ENCODE data around the gene NINJ1. TPM values are rescaled to one million over a fixed set of nuclear protein-coding genes. Genes with fewer than 3 reads are reported as not detected.

Gene NINJ1
- total and polyA plus RNA-seq, 12 donors, result 35.5 to 77.1 (median 41.3) TPM

DNA sequence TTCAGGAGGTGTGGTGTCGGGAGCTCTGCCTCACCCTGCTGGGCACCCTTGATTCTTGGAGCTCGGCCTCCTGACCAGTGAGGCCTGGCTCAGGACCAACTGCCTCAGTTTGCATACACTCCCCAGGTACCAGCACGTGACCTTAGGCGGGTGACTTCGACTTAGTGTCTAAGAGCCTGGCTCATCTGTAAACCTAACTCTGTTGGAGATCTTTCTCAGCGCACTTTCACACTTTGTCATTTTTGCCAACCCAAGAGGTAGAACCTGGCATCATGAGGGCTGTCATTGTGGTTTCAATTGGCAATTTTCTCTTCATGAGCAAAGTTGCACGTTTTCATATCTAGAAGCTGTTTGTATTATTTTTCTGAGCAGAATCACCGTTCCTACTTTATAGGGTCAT is 36.5 kb upstream of the NINJ1 start:
- ATAC-seq (no peak), DNase-seq (no peak)
- H3K4me3 ChIP-seq, result no peak overlapping the region
- no peaks in the 10 kb centered on the region for H3K36me3 ChIP-seq
- H3K4me1 ChIP-seq, result peaks cover 0 to 24% (median 9%) of the 10 kb centered on the region in 9 donors
- intact Hi-C loops (cut with DNase I), result no loop called here
- H3K9me3 ChIP-seq, result no peaks in the 10 kb centered on the region
- WGBS, 2 donors, result 92 to 93% methylated on average over 8 of the region's 8 CpGs
- H3K27ac ChIP-seq, result no peak overlapping the region
- H3K27me3 ChIP-seq, result no peaks in the 10 kb centered on the region
- TF ChIP-seq, protein P1, sequence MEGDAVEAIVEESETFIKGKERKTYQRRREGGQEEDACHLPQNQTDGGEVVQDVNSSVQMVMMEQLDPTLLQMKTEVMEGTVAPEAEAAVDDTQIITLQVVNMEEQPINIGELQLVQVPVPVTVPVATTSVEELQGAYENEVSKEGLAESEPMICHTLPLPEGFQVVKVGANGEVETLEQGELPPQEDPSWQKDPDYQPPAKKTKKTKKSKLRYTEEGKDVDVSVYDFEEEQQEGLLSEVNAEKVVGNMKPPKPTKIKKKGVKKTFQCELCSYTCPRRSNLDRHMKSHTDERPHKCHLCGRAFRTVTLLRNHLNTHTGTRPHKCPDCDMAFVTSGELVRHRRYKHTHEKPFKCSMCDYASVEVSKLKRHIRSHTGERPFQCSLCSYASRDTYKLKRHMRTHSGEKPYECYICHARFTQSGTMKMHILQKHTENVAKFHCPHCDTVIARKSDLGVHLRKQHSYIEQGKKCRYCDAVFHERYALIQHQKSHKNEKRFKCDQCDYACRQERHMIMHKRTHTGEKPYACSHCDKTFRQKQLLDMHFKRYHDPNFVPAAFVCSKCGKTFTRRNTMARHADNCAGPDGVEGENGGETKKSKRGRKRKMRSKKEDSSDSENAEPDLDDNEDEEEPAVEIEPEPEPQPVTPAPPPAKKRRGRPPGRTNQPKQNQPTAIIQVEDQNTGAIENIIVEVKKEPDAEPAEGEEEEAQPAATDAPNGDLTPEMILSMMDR (IDR thresholded peaks at IDR 0.05), result no peak

GRCh38 chr9:93169444-93169843 is 35.4 kb upstream of the NINJ1 start:
- Histone ChIP-seq H3K4me1 (peaks cover 0 to 24% (median 9%) of the 10 kb centered on the region in 9 donors), H3K4me3 (no peak overlapping the region), H3K27ac (no peak overlapping the region), H3K9me3 (no peaks in the 10 kb centered on the region), H3K27me3 (no peaks in the 10 kb centered on the region), H3K36me3 (no peaks in the 10 kb centered on the region)
- intact Hi-C loops (cut with DNase I), result loop anchor here in 1 of 10 donors (10.0 kb wide), 1 partner anchor 795 kb away; no protein-coding TSS in a partner anchor
- no peak for ATAC-seq
- TF ChIP-seq, protein P1 (IDR thresholded peaks at IDR 0.05), result no peak
- no peak for DNase-seq
- 96 to 100% methylated on average over 1 of the region's 1 CpG for WGBS, 2 donors

DNA sequence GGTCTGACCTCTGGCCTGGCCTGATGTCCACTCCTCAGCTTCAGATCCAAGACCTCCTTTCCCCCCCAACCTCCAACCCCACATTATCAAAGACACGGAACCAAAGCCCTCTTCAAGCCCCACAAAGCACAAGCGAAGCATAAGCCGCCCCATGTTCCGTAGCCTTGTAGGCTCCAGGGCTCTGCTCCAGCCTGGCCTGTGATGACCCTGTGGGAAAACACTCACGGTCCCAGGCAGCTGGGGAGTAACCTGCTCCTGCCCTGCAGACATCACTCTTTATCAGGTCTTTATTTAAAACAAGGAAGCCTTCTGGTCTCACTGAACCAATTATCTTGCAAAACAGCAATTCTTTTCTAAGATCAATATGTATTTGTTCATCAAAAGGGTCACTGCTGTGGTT is 34.5 kb upstream of the NINJ1 start:
- ATAC-seq, result peak in 4 of 8 donors; percentile 53 to 75 (median 69)
- Histone ChIP-seq H3K9me3 (no peaks in the 10 kb centered on the region), H3K4me1 (peaks cover 0 to 18% (median 9%) of the 10 kb centered on the region in 9 donors), H3K36me3 (no peaks in the 10 kb centered on the region), H3K4me3 (no peak overlapping the region), H3K27me3 (no peaks in the 10 kb centered on the region), H3K27ac (no peak overlapping the region)
- TF ChIP-seq, protein P1 (IDR thresholded peaks at IDR 0.05), result no peak
- no peak for DNase-seq
- intact Hi-C loops (cut with DNase I), result loop anchor here in 1 of 10 donors (10.0 kb wide), 1 partner anchor 796 kb away; no protein-coding TSS in a partner anchor
- 46 to 62% methylated on average over 5 of the region's 5 CpGs for WGBS, 2 donors

- no peak for DNase-seq
- ATAC-seq, result no peak
- TF ChIP-seq, protein P1 (IDR thresholded peaks at IDR 0.05), result no peak
- H3K27me3 ChIP-seq, result no peaks in the 10 kb centered on the region
- no peaks in the 10 kb centered on the region for H3K9me3 ChIP-seq
- no peak overlapping the region for H3K27ac ChIP-seq
- no peak overlapping the region for H3K4me3 ChIP-seq
- peaks cover 0 to 16% (median 7%) of the 10 kb centered on the region in 9 donors for H3K4me1 ChIP-seq
- no peaks in the 10 kb centered on the region for H3K36me3 ChIP-seq
- WGBS, 2 donors, result 74 to 78% methylated on average over 4 of the region's 4 CpGs
- intact Hi-C loops (cut with DNase I), result loop anchor here in 1 of 10 donors (10.0 kb wide), 1 partner anchor 797 kb away; no protein-coding TSS in a partner anchor
Observed at GRCh38 chr9:93167838-93168237, 33.8 kb upstream of the NINJ1 start.

Measured in heart right ventricle (tissue), 16 donors.